ENCODE data around the gene ATAD3B. TPM values are rescaled to one million over a fixed set of nuclear protein-coding genes. Genes with fewer than 3 reads are reported as not detected.

The ATAD3B gene
- total RNA-seq, 1 experiment from 2014 or later: 68.9 TPM

DNA sequence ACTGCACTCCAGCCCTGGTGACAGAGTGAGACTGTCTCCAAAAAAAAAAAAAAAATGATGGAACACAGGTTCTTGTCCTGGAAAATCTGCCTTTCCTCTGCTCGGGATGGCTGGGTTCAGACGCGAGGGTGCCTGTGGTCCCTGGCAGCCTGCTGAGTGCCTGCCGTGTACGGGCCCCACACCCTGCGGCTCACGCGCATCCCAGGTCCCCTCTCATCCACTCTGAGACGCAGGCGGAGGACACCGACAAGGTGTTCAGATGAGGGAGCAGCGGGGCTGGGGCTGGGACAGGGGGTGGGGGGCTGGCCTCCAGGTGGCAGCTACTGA, 46.2 kb upstream of the ATAD3B start:
- no peaks in the 10 kb centered on the region for H3K27me3 ChIP-seq (replicated peaks; ENCODE audit: insufficient read depth, low read depth, low read length, poor library complexity)
- H3K27ac ChIP-seq (ENCODE audit: low read depth, low read length, poor library complexity, severe bottlenecking): no peak overlapping the region
- no peak overlapping the region for H3K4me3 ChIP-seq (ENCODE audit: low read depth, low read length, poor library complexity, severe bottlenecking)
- no peaks in the 10 kb centered on the region for H3K36me3 ChIP-seq (ENCODE audit: insufficient read depth, low read length, poor library complexity, severe bottlenecking)
- H3K9me3 ChIP-seq (ENCODE audit: low read depth, low read length, poor library complexity, severe bottlenecking): no peaks in the 10 kb centered on the region
- ChIA-PET CTCF (no interaction called here), POLR2A (ENCODE audit: low non-redundant PET) (interaction anchor here (0.6 kb wide), 1 partner anchor 169 kb away, joined by 14 read pairs; no protein-coding TSS in a partner anchor)
- TF ChIP-seq CTCF (conservative IDR thresholded peaks at IDR 0.05; ENCODE audit: low read depth, low read length) (no peak), EZH2 (IDR thresholded peaks at IDR 0.05; ENCODE audit: borderline replicate concordance, low read depth, low read length, poor library complexity, severe bottlenecking) (no peak)
- DNase-seq (ENCODE audit: low spot score): no peak
- BruUV-seq (replicated peaks): no TSS peak
- H3K4me1 ChIP-seq (ENCODE audit: insufficient read depth, low read length, poor library complexity, severe bottlenecking): no peaks in the 10 kb centered on the region
- intact Hi-C loops (cut with micrococcal nuclease; ENCODE audit: unreplicated experiment): no loop called here

- CTCF ChIA-PET: no interaction called here
- Histone ChIP-seq H3K4me3 (ENCODE audit: low read depth, low read length, poor library complexity, severe bottlenecking) (no peak overlapping the region), H3K27me3 (replicated peaks; ENCODE audit: insufficient read depth, low read depth, low read length, poor library complexity) (no peaks in the 10 kb centered on the region), H3K9me3 (ENCODE audit: low read depth, low read length, poor library complexity, severe bottlenecking) (no peaks in the 10 kb centered on the region), H3K4me1 (ENCODE audit: insufficient read depth, low read length, poor library complexity, severe bottlenecking) (no peaks in the 10 kb centered on the region), H3K27ac (ENCODE audit: low read depth, low read length, poor library complexity, severe bottlenecking) (no peak overlapping the region), H3K36me3 (ENCODE audit: insufficient read depth, low read length, poor library complexity, severe bottlenecking) (no peaks in the 10 kb centered on the region)
- POLR2A ChIA-PET (ENCODE audit: low non-redundant PET): interaction anchor here (0.7 kb wide), 1 partner anchor 489 kb away, joined by 10 read pairs; the partner anchor contains the start of gene CALML6
- TF ChIP-seq EZH2 (IDR thresholded peaks at IDR 0.05; ENCODE audit: borderline replicate concordance, low read depth, low read length, poor library complexity, severe bottlenecking) (no peak), CTCF (conservative IDR thresholded peaks at IDR 0.05; ENCODE audit: low read depth, low read length) (no peak)
- no TSS peak for BruUV-seq (replicated peaks)
- intact Hi-C loops (cut with micrococcal nuclease; ENCODE audit: unreplicated experiment): no loop called here
- no peak for DNase-seq (ENCODE audit: low spot score)
These were observed 45.6 kb upstream of the ATAD3B start for GRCh38 chr1:1425753-1426495.

DNA sequence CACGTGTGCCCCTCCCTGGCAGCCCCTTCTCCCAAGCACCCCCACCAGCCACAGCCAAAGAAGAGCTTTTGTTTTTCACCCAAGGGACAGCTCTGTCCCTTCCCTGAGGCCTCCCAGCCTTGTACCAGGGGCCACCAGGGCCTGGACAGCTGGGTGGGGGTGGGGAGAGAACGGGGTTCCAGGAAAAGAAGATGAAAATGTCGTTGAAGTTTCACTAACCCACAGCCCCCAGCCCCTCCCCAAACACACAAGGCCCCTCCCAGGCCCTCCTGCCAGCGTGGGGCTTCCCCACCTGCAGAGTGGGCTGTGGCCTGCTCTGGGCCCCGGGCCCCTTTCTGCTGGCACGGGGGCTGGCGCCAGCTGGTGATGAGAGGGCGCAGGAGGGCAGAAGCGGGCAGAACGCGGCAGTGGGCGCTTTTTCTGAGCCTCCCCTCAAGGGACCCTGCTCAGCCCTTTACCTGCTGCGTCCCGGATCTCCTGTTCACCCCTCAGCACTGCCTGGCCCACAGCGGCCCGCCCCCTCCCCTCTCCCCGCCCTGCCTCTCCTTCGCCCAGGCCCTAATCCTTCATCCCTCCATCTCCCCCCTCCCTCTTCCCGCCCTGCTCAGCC, 45.0 kb upstream of the ATAD3B start:
- CTCF ChIA-PET: no interaction called here
- no TSS peak for BruUV-seq (replicated peaks)
- DNase-seq (ENCODE audit: low spot score): no peak

More for the DNA sequence above, 45.0 kb upstream of the ATAD3B start:
- Histone ChIP-seq H3K4me1 (ENCODE audit: insufficient read depth, low read length, poor library complexity, severe bottlenecking) (no peaks in the 10 kb centered on the region), H3K27me3 (replicated peaks; ENCODE audit: insufficient read depth, low read depth, low read length, poor library complexity) (no peaks in the 10 kb centered on the region), H3K9me3 (ENCODE audit: low read depth, low read length, poor library complexity, severe bottlenecking) (no peaks in the 10 kb centered on the region), H3K36me3 (ENCODE audit: insufficient read depth, low read length, poor library complexity, severe bottlenecking) (no peaks in the 10 kb centered on the region), H3K27ac (ENCODE audit: low read depth, low read length, poor library complexity, severe bottlenecking) (no peak overlapping the region), H3K4me3 (ENCODE audit: low read depth, low read length, poor library complexity, severe bottlenecking) (no peak overlapping the region)
- intact Hi-C loops (cut with micrococcal nuclease; ENCODE audit: unreplicated experiment): no loop called here
- no peak for TF ChIP-seq CTCF (conservative IDR thresholded peaks at IDR 0.05; ENCODE audit: low read depth, low read length)
- no peak for TF ChIP-seq EZH2 (IDR thresholded peaks at IDR 0.05; ENCODE audit: borderline replicate concordance, low read depth, low read length, poor library complexity, severe bottlenecking)
- POLR2A ChIA-PET (ENCODE audit: low non-redundant PET): interaction anchor here (0.7 kb wide), 1 partner anchor 489 kb away, joined by 10 read pairs; the partner anchor contains the start of gene CALML6

Data from A673 (cell line).